Neural progenitor cell (in vitro differentiated cells): ENCODE data around the gene HOXC4.

Source experiments
- EZH2 ChIP-seq: fragments of 200-600 bp; sonication (generic); IDR thresholded peaks from 2 replicates; pipeline ENCODE4 v1.6.1; 2017; ENCODE audit warnings: antibody characterized with exemption, mild to moderate bottlenecking, moderate library complexity
- TF ChIP-seq, protein P1 (sequence below): fragments of 200-600 bp; sonication (generic); IDR thresholded peaks from 2 replicates; pipeline ENCODE4 v1.5.1; 2017; ENCODE audit warnings: antibody characterized with exemption, mild to moderate bottlenecking

DNA sequence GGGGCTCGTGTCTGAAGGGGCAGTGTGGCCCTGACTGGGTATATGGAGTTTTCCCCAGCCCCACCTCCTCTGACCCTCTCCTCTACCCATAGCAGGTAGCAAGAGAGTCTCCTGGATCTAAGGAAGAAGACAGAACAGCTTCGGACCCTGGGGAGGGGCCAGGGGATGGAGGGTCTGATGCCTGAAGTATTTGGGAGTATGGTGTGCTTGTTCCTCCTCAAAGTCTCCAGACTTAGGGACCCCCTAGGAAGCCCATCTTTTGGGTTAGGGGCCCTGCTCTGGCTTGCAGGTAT, 45.4 kb upstream of the HOXC4 start:
- TF ChIP-seq, protein P1, sequence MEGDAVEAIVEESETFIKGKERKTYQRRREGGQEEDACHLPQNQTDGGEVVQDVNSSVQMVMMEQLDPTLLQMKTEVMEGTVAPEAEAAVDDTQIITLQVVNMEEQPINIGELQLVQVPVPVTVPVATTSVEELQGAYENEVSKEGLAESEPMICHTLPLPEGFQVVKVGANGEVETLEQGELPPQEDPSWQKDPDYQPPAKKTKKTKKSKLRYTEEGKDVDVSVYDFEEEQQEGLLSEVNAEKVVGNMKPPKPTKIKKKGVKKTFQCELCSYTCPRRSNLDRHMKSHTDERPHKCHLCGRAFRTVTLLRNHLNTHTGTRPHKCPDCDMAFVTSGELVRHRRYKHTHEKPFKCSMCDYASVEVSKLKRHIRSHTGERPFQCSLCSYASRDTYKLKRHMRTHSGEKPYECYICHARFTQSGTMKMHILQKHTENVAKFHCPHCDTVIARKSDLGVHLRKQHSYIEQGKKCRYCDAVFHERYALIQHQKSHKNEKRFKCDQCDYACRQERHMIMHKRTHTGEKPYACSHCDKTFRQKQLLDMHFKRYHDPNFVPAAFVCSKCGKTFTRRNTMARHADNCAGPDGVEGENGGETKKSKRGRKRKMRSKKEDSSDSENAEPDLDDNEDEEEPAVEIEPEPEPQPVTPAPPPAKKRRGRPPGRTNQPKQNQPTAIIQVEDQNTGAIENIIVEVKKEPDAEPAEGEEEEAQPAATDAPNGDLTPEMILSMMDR: no peak
- no peak for TF ChIP-seq EZH2
